NCI-H1417 (cell line): Measurements from ENCODE around the gene SEMA3F.

Experiments used
- DNase-seq, 3 experiments: peaks; one replicate each; lab custom pipeline; 2025; lab: John Stamatoyannopoulos, UW

SEMA3F gene

DNA sequence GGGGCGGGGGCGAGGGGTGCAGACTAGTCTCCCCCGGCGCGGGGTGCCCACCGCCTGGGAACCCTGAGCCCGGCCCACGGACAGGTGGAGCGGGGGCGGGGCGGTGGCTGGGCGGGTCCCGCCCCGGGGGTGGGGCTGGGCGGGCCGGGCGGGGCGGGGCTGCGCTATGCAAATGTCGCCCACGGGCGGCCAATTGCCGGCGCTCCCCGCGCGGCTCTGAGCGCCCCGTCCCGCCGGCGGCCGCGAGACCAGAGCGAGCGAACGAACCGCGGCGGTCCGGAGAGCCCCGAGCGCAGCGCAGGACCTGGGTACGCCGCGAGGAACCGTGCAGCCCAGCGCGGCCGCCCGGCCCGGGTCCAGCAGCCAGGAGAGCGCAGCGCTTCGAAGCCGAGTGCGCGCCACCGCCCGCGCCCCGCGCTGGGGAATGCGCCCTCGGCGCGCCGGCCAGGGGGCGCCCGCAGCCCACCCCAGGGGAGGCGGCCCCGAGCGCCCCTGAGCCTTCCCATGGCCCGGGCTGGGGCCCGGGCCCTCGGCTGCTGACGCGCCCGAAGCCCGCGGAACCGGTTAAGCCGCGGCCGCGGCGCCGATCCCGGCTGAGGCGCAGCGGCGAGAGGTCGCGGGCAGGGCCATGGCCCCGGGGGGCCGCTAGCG is at the start of gene SEMA3F:
Gene SEMA3F, plus strand, starts transcription at position 485 of the 651 bp plus-strand sequence. CDS start 4,299 bp downstream, outside the sequence.
- peak; percentile 58 to 80 (median 80) for DNase-seq

DNA sequence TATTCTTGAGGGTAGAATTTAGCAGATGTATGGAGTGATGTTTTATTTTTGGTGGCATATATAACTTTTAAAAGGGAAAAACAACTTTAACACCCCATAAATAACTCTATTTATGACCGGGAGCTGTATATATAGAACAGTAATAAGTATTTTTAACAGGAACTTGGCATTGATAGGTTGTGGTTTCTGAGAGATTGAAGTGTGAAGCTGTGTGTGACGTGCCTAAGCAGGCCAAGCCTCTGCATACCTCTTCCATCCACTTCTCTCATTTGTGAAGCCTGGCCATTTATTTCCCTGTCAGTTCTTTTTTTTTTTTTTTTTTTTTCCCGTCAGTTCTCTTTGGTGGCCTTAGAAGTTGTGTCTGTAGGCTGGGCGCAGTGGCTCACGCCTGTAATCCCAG is 43.4 kb upstream of the SEMA3F start:
- no peak for DNase-seq

DNA sequence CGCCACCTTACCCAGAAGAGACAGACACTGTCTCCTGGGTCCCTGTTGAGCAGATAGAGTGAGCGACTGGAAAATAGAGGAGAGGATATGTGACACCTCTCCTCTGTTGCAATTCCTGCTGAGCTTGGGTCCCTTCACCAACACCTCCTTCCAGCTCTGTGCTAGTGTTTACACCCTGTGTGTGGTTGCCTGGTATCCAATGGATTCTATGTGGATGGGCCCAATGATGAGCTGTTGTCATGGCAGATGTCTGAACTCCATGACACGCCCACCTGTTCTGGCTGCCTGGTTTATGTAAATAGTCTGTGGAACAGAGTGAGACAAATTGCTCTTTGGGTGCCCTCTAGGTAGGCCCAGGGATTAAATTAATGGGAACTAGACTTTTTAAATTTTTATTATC is 42.7 kb upstream of the SEMA3F start:
- DNase-seq, result peak in 2 of 3 experiments; percentile 7 to 64

DNA sequence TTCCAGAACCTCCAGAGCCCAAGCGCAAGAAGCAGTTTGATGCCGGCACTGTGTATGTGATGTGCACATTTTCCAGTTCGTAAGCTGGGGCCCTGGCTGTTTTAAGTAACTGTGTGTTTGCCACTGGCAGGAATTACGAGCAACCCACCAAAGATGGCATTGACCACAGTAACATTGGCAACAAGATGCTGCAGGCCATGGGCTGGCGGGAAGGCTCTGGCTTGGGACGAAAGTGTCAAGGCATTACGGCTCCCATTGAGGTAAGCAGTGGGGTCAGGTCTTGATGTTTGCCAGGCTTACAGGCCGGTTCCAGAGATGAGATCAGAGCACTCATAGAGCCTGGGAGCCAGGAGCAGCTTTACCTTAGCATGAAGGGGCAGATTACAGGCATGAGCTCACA is 38.0 kb upstream of the SEMA3F start:
- no peak for DNase-seq

DNA sequence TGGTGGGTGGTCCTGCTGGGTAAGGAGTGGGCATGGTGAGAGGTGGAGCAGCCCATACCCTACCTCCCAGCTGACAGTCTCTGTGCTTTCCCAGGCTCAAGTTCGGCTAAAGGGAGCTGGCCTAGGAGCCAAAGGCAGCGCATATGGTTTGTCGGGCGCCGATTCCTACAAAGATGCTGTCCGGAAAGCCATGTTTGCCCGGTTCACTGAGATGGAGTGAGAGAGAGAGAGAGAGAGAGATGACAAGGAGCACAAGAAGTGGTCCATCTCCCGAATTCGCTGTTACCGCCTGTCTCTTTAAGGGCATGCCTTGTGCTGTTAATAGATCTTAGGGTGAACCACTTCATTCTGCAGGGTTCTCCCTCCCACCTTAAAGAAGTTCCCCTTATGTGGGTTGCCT is 36.9 kb upstream of the SEMA3F start:
- no peak for DNase-seq

DNA sequence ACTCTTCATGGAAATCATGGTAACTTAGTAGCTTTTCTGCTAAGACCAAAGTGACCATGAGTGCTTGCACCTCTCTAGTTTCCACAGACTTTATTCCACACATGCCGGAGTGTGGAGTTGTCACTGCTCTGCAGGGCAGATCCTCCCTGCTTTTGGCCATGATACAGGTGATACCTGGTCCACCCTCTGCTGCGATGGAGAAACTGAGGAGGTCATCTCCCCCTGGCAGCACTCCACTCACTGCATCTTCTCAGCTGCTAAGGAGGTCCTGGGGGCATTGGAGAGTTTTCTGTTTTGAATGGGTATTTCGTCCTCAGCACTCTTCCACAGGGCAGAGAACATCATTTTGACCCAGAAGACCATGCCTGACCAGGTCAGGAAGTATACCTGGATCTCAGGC is 35.3 kb upstream of the SEMA3F start:
- DNase-seq, result no peak

DNA sequence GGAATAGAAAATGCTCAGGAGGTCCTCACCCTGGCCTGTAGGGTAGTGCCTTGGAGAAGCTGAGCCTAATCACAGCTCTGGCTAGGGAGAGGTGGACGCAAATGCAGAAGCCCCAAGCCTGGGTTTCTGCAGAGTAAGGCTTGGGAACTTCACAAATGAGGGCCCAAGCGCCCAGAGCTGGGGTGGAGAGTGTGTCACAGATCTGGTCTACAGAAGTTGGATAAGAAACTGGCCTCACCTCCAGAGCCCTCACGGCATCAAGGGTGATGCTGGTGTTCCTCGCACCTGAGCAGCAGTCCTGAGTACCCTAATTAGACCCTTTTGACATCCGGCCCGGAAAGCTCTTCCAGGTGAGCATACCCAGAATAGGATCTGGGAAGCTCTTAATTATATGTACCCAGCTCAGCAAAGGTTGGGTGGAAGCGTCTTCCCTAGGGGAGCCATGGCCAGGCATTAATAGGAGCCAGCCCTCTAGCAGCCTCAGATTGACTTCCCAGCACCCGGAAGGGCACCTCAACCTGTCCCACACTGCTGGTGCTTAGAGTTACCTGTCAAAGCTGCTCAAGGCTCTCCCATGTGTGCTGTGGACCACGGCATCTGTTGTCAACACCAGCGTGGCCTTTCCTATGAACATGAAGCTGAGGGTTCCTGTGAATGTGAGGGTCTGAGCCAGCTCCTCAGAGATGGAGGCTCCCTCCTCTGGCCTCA is 34.6 kb upstream of the SEMA3F start:
- peak in 1 of 3 experiments; percentile 25 for DNase-seq

DNA sequence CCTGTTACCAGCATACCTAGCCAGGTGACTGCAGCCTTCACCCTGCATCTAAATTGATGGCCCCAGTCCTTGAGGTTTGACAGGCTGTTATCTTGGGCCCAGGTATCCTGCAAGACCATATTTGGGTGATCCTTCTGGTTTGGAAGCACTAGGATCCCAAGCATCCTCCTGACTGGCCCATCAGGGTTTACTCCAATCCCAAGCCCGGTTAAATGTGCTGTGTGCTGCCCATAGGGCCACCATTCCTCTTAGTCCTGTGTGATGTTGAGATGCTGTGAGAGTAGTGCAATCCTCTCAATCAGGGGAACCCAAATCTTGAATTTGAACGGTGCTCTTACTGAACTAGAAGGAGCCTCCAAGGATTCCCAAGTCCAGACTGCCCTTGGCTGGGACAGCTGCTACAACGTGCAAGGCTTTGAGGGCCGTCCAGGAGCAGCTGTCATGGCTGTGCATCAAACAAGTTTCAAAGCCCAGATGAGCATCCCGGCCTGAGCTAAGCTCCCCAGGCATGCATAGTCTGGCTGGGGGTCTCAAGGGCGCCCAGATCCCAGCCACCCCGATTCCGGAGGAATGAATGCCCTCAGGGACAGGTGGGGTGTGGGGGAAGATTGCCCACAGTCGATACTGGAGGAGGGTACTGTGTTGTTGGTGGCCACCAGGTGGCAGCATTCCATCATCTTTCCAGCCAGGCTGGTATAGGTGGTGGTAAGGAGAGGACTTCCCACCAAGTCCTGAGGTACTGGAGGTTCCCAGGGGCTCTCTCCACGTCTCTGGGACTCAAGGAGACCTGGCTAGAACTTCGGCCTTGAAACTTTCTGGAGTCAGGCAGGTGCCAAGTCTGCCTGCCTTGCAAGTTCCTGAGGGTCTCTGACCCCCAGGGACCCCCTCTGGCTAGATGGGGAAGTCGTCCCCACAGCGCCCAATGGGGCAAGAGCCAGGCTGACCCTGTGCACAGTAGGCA is 33.8 kb upstream of the SEMA3F start:
- DNase-seq, result peak; percentile 9 to 76 (median 43)

DNA sequence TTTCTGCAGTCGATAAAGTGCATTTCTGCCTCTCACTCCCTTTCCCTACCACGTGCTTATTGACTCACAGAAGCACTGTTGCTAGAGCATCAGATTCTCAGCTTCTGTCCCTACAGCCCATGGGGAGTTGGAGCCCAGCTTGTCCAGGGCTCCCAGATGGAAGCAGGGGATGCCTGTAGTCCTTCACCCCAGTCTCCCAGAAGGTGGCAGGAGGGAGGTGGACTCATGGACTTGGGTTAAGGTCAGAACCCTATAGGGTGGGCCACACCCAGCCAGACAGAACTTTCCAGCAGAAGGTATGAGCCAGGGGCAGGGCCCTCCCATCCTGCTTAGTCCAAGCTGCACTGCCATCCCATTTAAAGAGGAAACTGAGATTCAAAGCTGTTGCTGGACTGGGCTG is 33.1 kb upstream of the SEMA3F start:
- no peak for DNase-seq

DNA sequence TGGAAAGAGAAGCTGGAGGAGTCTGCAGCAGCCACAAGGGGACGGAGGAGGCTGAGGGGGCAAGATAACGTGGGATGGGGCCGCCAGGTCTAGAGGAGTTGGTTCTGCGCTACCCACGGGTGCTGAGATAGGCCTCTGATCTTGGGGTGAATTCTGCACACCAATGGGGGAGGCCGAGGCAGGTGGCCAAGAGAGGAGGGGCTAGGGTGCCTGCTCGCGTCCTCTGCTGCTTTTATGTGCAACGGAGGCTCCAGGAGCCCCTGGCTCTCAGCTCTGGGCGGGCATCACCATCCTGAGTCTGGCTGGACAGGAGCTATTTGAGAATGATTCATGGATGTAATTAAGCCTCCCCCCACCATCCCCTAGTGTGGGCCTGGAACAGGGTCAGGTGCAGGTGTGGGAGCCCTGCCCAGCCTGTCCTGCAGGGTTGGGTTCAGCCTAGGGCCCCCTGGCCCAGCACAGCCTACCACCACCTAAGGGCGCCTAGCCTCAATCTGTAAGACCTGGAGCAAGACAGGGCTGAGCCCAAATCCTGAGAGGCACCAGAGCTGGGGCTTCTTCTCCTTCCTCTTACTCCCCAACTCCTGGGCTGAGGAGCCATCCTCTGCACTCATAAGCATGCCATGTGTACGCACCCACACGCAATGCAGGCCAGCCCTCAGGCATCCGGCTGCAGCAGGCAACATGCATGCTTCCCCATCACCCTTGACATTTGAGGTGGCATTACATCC is 32.3 kb upstream of the SEMA3F start:
- no peak for DNase-seq

DNA sequence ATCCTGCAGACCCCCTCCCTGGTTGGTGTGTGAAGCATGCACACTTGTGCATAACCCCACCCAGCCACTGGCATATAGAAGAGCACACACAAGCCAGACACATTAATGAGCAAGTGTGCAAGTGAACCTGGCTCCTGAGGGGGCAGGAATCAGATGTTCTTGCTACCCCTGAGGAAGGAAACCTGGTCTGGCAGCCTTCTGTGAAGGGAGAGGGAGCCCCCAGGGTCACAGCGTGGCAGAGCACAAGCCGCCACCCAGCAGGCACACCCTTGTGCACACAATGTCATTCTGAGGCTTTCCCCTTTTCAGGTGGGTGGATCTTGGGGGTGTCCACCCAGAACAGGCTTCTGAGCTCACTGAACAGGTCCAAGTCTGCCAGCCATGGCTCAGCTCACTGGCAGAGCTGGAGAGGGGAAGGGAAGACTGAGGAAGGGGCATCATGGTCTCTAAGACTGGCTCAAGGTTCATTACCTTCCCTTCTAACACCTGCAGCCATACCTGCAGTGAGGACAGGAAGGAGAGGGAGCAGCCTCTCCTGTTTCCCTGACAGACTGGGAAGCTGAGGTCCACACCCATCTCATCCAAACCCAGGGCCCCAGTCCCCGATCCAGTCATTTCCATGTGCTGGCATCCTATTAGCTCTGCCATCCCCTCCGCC is 31.6 kb upstream of the SEMA3F start:
- no peak for DNase-seq

DNA sequence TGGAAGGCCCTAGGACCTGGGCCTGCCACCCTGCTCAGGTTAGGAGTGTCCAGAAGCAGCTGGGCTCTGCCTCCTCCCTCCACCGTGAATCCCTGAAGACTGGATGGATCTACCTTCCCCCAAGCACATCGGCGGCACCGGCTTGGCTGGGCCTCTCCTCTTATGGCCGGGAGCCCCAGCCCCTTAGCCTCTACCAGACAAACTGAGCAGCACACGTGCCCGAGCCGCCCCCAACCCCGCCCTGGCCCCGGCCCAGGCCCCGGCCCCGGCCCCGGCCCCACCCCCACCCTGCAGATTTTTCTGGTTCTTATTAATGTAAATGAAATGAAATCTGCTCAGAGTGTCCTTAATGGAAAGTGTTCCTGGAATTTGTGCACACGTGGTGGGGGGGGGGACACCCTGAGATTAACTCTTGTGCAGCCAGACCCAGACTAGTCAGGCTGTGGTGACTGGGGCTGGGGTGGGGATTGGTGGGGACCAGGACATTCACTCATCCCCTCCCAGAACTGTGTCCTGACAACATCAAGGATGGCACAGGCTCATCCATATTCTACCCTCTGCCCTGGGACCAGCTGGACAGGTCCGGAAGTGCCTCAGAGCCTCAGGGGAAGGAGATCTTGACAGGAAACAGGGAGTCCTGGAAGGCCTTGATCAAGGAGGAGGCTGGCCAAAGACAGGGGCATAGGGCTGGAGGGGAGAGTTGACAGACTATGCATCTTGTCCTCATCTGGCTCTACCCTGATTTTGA is 30.9 kb upstream of the SEMA3F start:
- no peak for DNase-seq

DNA sequence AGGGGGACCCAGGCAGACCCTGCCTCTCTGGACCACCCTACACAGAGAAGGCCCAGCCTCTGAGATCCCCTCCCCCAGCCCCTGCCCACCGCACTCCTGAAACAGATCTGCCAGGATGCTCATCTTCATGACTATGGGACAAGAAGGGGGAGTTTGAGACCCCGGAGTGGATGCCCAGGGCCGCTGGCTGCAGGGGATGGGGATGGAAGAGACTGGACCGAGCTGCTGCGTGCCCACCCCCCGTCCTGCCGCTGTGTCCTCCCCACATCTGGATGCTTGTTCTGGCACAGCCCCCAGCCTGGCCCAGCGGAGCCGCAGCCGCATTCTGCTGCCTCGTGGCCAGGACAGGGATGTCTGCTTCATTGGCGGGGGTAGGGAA is 30.3 kb upstream of the SEMA3F start:
- DNase-seq, result no peak

DNA sequence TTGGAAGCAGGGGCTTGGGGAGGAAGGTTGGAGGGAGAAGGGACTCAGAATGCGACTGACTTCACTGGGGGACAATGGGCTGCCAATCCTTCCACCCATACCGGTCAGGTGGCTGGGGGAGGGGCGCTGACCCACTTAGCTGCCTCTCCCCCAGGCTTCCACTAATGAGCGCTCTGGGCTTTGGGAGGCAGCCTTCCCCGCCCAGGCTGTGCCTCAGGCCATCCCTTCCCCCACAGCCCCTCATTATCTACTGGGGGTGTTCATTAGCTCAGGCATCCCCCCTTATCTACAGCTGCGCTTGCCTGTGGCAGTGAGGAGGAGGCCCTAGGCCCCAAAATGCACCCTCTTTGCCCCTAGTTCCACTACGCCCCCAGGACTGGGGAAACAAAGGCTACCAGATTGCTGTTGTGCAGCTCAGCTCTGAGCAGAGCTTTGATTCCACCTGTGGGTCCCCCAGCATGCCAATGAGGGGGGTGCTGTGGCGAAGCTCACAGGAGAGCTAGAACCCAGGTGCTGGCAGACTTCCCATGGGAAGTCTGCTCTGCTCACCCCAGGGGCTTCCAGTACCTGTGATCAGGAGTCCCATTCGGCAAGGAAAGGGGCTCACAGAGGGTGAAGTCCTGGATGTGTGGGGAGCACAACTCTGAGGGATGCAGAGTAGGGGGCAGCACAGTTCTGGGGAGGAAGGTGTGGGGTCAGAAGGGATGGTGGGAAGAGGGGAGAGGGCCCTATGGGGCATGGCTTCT is 29.4 kb upstream of the SEMA3F start:
- DNase-seq, result no peak

DNA sequence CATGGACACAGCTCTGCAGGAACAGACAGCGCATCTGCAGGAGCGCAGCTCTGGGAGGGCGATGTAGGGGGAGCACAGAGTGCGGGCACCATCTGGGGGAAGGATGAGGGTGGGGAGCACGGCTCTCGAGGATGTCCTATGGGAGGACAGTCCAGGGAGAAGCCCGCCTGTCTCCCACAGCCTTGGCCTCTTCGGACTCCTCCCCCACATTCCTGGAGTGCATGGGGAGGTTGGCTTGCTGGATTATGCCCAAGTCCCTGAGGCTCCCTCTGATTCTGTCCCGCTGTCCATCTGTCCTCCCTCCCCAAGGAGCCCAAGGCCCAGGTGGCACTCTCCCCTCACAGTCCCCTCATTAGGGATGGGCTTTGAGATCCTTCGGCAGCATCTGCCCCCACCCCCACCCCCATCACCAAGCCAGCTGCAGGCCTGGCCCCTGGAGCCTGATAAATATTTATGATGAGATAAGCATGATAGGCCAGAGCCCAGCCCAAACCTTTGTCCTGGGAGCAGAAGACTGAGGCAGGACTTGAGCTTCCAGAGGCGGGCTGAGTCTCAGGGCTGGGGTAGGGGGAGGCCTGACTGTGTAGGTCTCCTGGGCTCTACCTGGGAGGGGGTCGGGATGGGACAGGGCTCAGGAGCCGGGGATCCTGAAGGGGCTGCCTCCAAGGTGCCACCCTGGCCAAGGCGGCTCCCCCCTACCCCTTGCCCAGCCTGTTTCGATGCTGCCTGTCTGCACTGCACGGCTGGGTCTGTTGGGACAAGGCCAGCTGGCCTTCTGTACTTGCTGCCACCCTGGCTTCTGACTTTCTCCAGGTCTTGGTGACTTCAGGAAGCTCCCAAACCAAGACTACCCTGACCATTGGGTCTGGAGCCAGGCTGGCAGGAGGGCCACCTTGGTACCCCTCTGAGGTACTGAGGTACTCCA is 28.6 kb upstream of the SEMA3F start:
- DNase-seq, result no peak

DNA sequence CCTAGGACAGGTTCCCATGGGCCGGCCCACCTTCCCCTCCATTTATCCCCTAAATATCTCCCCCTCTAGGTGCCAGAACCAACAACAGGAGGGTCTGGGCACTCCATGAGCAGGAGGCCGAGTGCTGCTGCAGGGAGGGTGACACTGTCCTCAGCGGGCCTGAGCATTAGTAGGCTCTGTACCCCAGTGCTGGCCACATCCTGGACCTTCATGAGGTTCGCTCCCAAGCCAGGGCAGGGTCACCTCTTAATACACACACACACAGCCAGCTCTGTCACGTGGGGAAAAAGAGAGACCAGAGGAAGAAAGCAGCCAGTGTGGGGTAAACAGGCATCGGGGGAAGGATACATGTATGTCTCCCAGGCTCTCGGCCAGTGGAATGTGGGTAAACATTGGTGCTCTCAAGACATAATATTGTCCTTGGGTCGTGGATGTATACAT is 27.9 kb upstream of the SEMA3F start:
- no peak for DNase-seq

DNA sequence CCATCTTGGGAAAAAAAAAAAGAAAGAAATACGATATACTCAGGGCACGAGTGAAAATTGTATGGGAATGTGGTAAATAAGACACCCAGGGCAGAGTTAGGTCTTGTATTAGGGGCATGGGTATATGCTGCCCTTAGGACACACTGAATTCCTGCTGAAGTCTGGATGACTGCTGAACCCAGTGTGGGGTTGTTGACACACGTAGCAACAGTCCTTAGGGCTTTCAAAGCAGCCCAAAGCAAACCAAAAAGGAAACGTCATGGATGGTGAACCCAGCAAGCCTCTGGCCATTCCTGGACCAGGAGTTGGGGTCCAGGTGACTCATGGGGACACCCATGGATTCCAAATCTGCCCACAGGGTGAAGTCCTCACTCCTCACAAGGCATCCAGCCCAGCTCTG is 27.1 kb upstream of the SEMA3F start:
- DNase-seq, result no peak

DNA sequence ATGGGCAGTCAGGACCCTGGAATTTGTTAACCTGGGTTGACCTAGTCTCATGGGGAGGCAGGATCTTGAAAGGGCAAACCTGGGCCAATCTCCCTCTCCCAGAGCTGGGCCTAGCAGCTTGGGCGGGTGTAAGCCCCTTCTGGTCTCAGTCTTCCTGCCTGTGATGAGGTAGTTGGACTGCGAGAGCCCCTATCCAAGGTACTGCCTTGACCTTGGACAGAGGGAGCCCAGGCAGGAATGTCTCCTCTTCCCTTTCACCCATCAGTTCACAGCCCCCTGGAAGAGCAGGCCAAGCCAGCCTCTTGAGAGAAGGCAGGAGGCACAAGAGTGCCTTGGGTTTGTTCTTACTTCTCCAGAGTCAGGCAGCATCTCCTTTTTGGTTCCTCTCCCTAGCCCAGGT is 24.7 kb upstream of the SEMA3F start:
- no peak for DNase-seq
